Astrocyte of the spinal cord (primary cell): ENCODE results near the gene KCNJ15.

Experiments
- DNase-seq: peaks from one replicate; pipeline ENCODE4 v3.0.0; 2011; ENCODE audit warnings: low read depth, low spot score
- H3K4me3 ChIP-seq: 2 replicates; pipeline ENCODE4 v1.5.1; 2011; ENCODE audit warnings: low read depth, mild to moderate bottlenecking, low read length, moderate library complexity
- CTCF ChIP-seq: IDR thresholded peaks from 2 replicates; pipeline ENCODE4 v1.5.1; 2012; ENCODE audit warnings: low read depth, mild to moderate bottlenecking, low read length, inconsistent platforms
- in situ Hi-C: cut with HindIII; loops from 2 replicates; pipeline ENCODE4 v1.10.0; 2017; ENCODE audit warnings: low sequenced_read_pairs

KCNJ15 gene

GRCh38 chr21:38272215-38272614 lies 15.4 kb downstream of the KCNJ15 start:
- H3K4me3 ChIP-seq = no peak overlapping the region
- no peak for DNase-seq
- in situ Hi-C loops = no loop called here
- TF ChIP-seq CTCF = no peak

GRCh38 chr21:38273745-38274542 lies 17.2 kb downstream of the KCNJ15 start:
- H3K4me3 ChIP-seq = no peak overlapping the region
- no peak for DNase-seq
- in situ Hi-C loops = no loop called here
- no peak for TF ChIP-seq CTCF

GRCh38 chr21:38277501-38278131 lies 20.8 kb downstream of the KCNJ15 start:
- TF ChIP-seq CTCF = no peak
- no peak overlapping the region for H3K4me3 ChIP-seq
- in situ Hi-C loops = no loop called here
- peak; percentile 98 for DNase-seq

GRCh38 chr21:38280454-38280853 lies 23.7 kb downstream of the KCNJ15 start:
- no peak for TF ChIP-seq CTCF
- in situ Hi-C loops = no loop called here

GRCh38 chr21:38280867-38281266 lies 24.1 kb downstream of the KCNJ15 start:
- TF ChIP-seq CTCF = no peak
- no peak for DNase-seq
- H3K4me3 ChIP-seq = no peak overlapping the region
- in situ Hi-C loops = no loop called here

More at GRCh38 chr21:38280454-38280853, 23.7 kb downstream of the KCNJ15 start:
- H3K4me3 ChIP-seq = no peak overlapping the region
- peak; percentile 61 for DNase-seq

GRCh38 chr21:38282921-38283320 lies 26.1 kb downstream of the KCNJ15 start:
- H3K4me3 ChIP-seq = no peak overlapping the region
- TF ChIP-seq CTCF = no peak
- no peak for DNase-seq
- in situ Hi-C loops = no loop called here
